ENCODE data around the gene TTC7B. TPM values are rescaled to one million over a fixed set of nuclear protein-coding genes. Genes with fewer than 3 reads are reported as not detected.

The TTC7B gene
- total RNA-seq, 1 experiment from 2014 or later, result 24.2 TPM

DNA sequence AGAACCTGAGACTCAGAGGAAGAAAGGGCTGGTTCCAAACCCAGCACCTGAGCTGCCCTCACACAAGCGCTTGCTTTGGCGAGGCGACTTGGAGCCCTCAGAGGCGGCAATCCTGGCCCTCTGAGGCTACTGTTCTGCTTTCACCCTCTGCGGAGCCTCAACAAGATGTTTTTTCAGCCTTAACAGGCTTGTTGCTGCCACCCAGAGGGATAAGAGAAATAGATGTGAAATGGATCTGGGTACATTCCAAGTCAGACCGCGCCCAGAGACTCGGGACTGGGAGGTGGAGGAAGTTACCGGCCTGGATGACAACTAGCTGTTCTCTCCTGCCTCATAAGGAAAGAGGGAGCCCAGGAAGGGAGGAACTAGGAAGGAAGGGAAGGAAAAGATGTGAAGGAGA, 89.6 kb downstream of the TTC7B start:
- Histone ChIP-seq H3K27ac (no peak overlapping the region), H3K27me3 (replicated peaks) (no peaks in the 10 kb centered on the region), H3K9me3 (replicated peaks) (no peaks in the 10 kb centered on the region), H3K36me3 (no peaks in the 10 kb centered on the region), H3K4me3 (no peak overlapping the region), H3K4me1 (replicated peaks) (no peaks in the 10 kb centered on the region)
- DNase-seq (ENCODE audit: low read depth in 1 of 2, low spot score in 2 of 2), result no peak

DNA sequence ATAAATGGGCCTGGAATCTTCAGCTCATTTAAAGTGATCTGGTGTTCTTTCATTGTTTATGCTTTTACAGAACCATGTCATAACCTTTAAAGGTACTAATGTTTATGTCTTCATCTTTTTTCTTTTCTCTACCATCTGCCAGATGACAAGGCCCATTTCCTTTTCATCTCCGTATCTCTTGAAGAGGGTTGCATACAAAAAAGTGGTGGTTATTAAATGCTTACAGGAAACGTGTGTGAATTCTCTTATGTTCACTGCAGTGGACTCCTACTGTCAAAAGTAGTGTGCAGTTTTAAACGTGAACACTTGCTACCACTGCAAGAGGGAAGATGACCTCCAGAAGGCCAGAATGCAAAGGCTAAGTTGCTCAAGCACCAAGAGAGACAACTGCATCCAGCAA, 91.4 kb downstream of the TTC7B start:
- Histone ChIP-seq H3K27me3 (replicated peaks) (no peaks in the 10 kb centered on the region), H3K36me3 (no peaks in the 10 kb centered on the region), H3K4me1 (replicated peaks) (peaks cover 9% of the 10 kb centered on the region; the same call in 1 of the 2 replicates), H3K27ac (no peak overlapping the region), H3K9me3 (replicated peaks) (no peaks in the 10 kb centered on the region), H3K4me3 (no peak overlapping the region)
- DNase-seq (ENCODE audit: low read depth in 1 of 2, low spot score in 2 of 2), result no peak

DNA sequence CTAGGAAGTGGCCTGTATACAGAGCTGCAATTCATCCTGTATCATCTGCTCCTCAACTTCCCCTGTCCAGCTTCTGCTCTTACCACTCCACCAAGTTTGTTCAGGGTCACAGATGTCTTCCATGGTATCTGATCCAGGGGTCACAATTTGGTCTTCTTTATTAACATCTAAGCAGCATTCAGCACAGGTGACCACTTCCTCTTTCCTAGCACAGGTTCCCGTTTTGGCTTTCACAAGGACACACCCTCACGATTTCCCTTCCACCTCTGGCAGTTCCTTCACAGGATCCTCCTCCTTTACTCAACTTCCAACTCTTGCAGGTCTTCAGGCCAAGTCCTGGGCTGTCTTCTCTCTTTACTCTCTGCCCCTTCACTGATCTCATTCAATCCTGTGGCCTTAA, 93.6 kb downstream of the TTC7B start:
- no peak overlapping the region for H3K4me3 ChIP-seq
- H3K9me3 ChIP-seq (replicated peaks), result no peaks in the 10 kb centered on the region
- H3K36me3 ChIP-seq, result no peaks in the 10 kb centered on the region
- H3K4me1 ChIP-seq (replicated peaks), result peaks cover 9% of the 10 kb centered on the region; the same call in 1 of the 2 replicates
- DNase-seq (ENCODE audit: low read depth in 1 of 2, low spot score in 2 of 2), result no peak
- H3K27me3 ChIP-seq (replicated peaks), result no peaks in the 10 kb centered on the region
- no peak overlapping the region for H3K27ac ChIP-seq

DNA sequence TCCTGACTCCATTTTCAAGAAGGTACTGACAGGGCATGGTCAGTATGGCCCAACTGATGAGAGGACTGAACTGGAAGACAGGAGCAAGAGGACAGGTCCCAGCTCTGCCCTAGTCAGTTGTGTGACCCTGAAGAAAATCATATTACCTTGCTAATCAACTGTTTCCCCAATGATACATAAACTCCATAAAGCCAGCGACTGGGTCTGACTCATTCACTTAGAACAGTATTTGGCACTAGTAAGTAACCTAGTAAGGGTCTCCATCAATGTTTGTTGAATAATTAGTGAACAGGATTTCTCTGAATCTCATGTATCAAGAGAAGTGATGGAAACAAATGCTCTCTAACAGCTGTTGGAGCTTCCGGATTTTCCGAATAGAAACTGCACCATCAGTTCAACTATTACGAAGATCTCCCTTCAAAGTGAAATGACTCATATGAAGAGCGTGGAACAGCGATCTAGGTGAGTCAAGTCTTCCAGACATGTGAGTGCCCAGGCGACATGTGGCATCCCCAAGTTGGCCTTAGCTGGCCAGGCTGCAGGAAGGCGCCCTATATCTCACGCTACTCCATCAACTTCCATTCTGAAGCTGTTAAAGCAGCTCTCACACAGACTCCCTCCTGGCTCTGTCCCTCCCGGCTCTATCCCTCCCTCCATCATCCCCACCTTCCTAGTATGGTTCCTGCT, 94.5 kb downstream of the TTC7B start:
- peaks cover 9% of the 10 kb centered on the region; the same call in 1 of the 2 replicates for H3K4me1 ChIP-seq (replicated peaks)
- no peaks in the 10 kb centered on the region for H3K9me3 ChIP-seq (replicated peaks)
- no peak overlapping the region for H3K27ac ChIP-seq
- DNase-seq (ENCODE audit: low read depth in 1 of 2, low spot score in 2 of 2), result no peak
- no peaks in the 10 kb centered on the region for H3K27me3 ChIP-seq (replicated peaks)
- no peaks in the 10 kb centered on the region for H3K36me3 ChIP-seq
- H3K4me3 ChIP-seq, result no peak overlapping the region

DNA sequence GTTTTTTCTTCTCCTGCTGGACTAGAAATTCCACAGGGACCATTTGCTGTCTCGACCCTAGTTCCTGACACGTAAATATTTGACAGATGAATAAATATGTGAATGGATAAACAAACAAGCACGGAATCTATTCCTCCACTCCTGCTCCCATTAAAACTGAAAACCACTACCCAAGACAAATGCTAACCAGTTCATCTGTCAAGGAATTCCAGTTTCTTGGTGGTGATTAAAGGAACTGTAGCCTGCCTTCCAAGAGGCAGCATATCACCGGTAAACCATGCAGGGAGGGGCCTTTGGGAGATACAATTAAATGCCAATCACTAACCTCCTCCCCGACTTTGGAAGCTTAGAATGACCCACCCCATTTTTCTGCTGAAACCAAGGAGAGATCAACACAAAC, 95.4 kb downstream of the TTC7B start:
- Histone ChIP-seq H3K4me3 (no peak overlapping the region), H3K4me1 (replicated peaks) (peaks cover 9% of the 10 kb centered on the region; the same call in 1 of the 2 replicates), H3K9me3 (replicated peaks) (no peaks in the 10 kb centered on the region), H3K27me3 (replicated peaks) (no peaks in the 10 kb centered on the region), H3K36me3 (no peaks in the 10 kb centered on the region), H3K27ac (no peak overlapping the region)
- peak in 1 of 2 experiments; percentile 8 for DNase-seq (ENCODE audit: low read depth in 1 of 2, low spot score in 2 of 2)

DNA sequence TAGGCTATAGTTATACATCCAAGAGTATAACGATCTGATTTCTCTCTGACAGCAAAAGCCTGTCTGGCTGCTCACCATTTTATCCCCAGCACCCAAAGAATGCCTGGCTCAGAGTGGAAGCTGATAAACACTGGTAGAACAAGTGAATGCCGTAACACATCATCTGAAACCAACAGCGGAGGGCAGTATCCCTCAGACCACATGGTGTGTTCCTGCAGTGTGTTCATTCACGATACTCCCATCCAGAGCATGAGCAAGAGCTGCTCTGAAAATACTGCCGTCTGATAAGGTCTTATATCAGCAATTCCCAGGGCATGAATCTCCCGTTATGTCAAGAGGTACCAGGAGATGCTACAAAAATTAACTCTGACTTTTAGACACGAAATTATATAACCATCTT, 95.9 kb downstream of the TTC7B start:
- Histone ChIP-seq H3K27me3 (replicated peaks) (no peaks in the 10 kb centered on the region), H3K4me3 (no peak overlapping the region), H3K9me3 (replicated peaks) (no peaks in the 10 kb centered on the region), H3K4me1 (replicated peaks) (peaks cover 9% of the 10 kb centered on the region; the same call in 1 of the 2 replicates), H3K36me3 (no peaks in the 10 kb centered on the region), H3K27ac (no peak overlapping the region)
- DNase-seq (ENCODE audit: low read depth in 1 of 2, low spot score in 2 of 2), result no peak

DNA sequence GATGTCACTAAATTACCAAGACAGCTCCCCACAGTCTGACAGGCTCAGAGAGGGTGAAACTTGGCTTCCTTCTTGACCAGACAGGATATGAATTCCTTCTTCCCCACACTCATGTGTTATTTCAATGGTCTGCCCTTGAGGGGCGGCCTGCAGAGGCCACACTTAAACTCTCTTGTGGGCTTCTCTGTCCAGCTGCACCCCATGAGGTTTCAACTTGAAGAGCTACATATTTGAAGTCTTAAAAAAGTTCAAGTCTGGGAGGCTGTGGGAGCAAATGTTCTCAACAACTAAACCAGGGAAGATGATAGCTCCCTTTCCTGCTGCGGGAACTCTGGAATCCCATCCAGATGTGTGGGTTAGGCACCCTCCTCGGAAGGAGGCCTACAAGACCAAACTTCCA, 98.3 kb downstream of the TTC7B start:
- no peak overlapping the region for H3K4me3 ChIP-seq
- no peak for DNase-seq (ENCODE audit: low read depth in 1 of 2, low spot score in 2 of 2)
- H3K27ac ChIP-seq, result no peak overlapping the region
- no peaks in the 10 kb centered on the region for H3K36me3 ChIP-seq
- no peaks in the 10 kb centered on the region for H3K9me3 ChIP-seq (replicated peaks)
- no peaks in the 10 kb centered on the region for H3K27me3 ChIP-seq (replicated peaks)
- peaks cover 9% of the 10 kb centered on the region; the same call in 1 of the 2 replicates for H3K4me1 ChIP-seq (replicated peaks)

DNA sequence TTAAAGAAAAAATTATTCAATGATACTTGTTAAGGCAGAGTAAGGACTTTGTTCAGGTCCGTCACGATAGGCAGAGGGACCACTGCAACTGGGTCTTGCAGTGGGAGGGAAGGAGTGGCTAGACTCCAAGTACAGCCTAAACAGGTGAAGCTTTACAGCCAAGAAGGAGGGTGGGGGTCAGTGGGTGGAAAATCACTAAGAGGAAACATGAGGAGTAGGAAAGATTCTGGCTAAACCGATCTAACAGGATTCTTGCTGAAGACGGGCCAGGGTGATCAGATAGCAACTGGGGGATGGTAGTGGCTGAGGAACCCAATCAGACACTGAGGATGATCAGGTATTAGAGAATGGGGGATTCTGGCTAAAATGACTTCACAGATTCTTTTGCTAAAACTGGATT, 100.2 kb downstream of the TTC7B start:
- DNase-seq (ENCODE audit: low read depth in 1 of 2, low spot score in 2 of 2), result no peak
- H3K4me1 ChIP-seq (replicated peaks), result peaks cover 6% of the 10 kb centered on the region; the same call in 1 of the 2 replicates
- no peak overlapping the region for H3K27ac ChIP-seq
- H3K36me3 ChIP-seq, result no peaks in the 10 kb centered on the region
- H3K9me3 ChIP-seq (replicated peaks), result no peaks in the 10 kb centered on the region
- H3K4me3 ChIP-seq, result no peak overlapping the region
- H3K27me3 ChIP-seq (replicated peaks), result no peaks in the 10 kb centered on the region

DNA sequence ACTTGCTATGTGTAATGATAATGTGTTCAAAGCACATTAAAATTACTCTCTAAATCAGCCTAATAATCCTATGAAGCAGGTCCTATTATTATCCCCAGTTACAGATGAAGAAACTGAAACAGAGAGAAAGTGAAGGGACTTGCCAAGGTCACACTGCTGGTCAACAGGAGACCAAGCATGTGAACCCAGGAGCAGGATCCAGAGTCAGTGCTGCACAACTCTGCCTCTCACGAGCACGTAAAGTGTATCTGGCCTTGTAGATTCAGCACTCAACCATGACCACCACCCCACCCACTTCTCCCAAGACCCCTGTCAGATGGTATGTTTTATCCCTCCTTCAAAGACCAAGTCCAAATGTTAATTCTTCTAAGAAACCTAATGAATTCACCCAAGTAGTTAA, 100.7 kb downstream of the TTC7B start:
- no peaks in the 10 kb centered on the region for H3K27me3 ChIP-seq (replicated peaks)
- no peak overlapping the region for H3K4me3 ChIP-seq
- 0 out of 2 replicates have a peak, but pooled peaks cover 1% of the 10 kb centered on the region for H3K4me1 ChIP-seq (replicated peaks)
- no peaks in the 10 kb centered on the region for H3K36me3 ChIP-seq
- no peak for DNase-seq (ENCODE audit: low read depth in 1 of 2, low spot score in 2 of 2)
- no peak overlapping the region for H3K27ac ChIP-seq
- H3K9me3 ChIP-seq (replicated peaks), result no peaks in the 10 kb centered on the region

DNA sequence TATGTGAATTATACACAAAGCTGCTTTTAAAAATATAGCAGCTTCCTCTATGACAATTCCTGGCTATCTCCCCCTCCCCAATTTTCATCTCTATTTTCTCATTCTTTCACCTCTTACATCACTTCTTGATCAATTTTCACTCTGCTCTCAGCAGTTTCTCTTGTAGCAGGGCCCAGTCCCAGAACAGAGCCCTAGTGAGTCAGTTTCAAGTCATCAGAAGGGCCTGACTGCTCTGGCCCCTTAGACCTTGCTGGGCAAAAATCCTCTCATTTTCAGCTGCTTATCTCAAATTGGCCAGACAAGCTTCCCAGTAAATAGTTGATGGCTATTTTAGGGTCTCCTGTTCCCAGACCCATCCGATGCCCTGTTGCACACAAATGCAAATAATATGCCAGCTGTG, 101.4 kb downstream of the TTC7B start:
- Histone ChIP-seq H3K4me1 (replicated peaks) (no peaks in the 10 kb centered on the region), H3K27ac (no peak overlapping the region), H3K9me3 (replicated peaks) (no peaks in the 10 kb centered on the region), H3K27me3 (replicated peaks) (no peaks in the 10 kb centered on the region), H3K4me3 (no peak overlapping the region), H3K36me3 (no peaks in the 10 kb centered on the region)
- DNase-seq (ENCODE audit: low read depth in 1 of 2, low spot score in 2 of 2), result no peak

DNA sequence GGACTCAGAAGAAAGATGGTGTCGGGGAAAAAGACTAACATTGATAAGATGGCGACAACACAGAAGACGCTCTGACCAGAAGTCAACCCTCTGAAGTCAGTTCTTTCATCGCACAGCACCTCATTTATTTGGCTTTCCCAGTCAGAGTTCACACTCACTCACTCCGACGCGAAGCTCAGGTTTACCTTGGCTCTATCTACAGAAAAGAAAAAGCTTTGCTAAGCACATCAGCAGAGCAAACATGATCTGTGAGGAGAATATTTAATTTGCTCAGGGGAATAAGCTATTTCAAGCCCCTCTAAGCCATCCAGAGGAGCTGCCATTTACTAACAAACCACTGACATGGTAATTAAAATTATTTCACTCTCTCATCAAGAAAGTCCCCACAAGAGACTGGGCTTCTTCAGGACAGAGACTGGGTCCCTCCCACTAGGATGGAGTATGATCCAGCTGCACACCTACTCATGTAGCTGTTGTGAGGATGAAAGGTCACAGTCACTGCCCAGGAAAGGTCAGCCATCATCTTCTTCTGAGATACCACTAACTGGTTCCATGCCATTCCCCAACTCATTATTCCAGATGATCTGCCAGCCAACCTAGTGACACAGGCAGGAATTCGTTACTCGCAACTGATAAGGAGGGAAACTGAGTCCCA, 111.4 kb downstream of the TTC7B start:
- no peaks in the 10 kb centered on the region for H3K36me3 ChIP-seq
- no peak for DNase-seq (ENCODE audit: low read depth in 1 of 2, low spot score in 2 of 2)
- no peaks in the 10 kb centered on the region for H3K9me3 ChIP-seq (replicated peaks)

DNA sequence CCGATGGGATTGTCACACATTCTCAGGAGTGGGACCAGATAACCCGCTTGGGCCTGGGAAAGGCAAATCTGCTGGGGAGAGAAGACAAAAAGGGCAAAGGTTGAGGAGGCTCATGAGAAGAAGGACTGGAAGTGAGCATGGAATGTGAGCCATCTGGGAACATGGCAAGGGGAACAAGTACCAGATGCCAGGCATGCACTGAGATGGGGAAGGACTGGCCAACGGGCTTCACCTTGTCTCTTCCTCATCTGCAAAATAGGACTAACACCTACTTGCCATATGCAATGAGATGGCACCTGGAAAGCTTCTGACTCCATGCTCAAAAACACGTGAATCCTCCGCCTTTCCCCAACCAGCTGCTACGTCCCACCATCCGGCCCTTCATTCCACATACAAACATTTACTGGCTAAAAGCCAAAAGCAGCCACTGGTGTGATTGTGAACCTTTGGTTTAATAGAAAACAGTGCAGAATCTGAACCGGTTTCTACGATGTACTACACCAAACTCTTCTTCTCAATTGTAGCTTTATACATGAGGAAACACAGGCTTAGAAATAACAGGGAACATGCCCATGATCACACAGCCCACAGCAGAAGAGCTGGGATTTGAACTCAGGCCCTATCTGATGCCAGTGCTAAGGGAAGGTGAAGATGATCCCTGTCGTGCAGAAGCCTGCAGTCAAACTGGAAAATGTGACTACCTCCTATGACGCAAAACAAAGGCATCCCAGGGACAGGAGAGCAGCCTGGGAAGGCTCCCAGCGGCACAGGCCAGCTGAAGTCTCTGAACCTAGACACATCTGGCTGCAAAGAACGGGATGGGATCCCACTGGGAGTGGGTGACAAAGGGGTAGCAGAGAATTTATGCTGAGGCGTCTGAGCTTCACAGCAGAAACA, 112.1 kb downstream of the TTC7B start:
- Histone ChIP-seq H3K27ac (no peak overlapping the region), H3K9me3 (replicated peaks) (no peaks in the 10 kb centered on the region), H3K36me3 (no peaks in the 10 kb centered on the region), H3K4me3 (no peak overlapping the region), H3K27me3 (replicated peaks) (no peaks in the 10 kb centered on the region), H3K4me1 (replicated peaks) (no peaks in the 10 kb centered on the region)
- DNase-seq (ENCODE audit: low read depth in 1 of 2, low spot score in 2 of 2), result no peak

More for the DNA sequence above, 111.4 kb downstream of the TTC7B start:
- H3K4me3 ChIP-seq, result no peak overlapping the region
- H3K27me3 ChIP-seq (replicated peaks), result no peaks in the 10 kb centered on the region
- H3K4me1 ChIP-seq (replicated peaks), result no peaks in the 10 kb centered on the region
- H3K27ac ChIP-seq, result no peak overlapping the region

DNA sequence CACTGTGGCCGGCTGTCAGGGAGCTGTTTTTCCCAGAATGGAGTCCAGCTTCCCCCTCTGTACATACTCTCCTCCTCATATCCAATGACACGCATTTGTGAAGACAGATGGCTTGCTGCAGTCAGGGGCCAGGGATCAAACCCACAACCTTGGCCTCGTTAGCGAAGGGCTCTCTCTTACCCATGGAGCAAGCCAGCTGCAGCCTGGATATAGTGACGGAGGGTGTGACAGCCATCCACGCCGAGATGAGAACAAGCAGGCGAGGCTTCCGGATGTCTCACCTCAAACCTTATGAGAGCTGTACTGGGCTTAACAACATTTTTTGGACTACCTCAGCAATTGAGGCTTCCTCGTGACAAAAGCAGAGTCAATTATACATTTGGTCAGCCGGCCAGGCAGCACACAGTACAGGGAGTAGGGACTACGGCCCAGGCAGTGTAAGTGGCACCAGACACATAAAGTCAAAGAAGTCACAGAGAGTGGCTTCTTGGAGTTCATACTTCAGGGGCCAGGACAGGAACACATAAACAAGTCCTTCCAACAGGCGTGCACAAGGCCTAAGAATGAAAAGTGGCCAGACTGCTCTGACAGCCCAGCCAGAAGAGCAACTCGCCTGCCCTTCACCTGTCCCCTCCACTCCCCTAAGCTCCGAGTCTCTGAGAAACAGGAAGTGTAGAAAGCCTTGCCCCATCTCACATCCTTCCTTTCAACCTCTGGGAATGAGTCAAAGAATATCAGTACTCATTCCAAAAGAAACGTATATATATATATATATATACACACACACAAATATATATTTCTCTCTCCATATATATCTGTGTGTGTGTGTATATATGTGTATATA, 115.1 kb downstream of the TTC7B start:
- Histone ChIP-seq H3K36me3 (no peaks in the 10 kb centered on the region), H3K4me3 (no peak overlapping the region), H3K27ac (no peak overlapping the region), H3K4me1 (replicated peaks) (no peaks in the 10 kb centered on the region), H3K9me3 (replicated peaks) (no peaks in the 10 kb centered on the region), H3K27me3 (replicated peaks) (no peaks in the 10 kb centered on the region)
- no peak for DNase-seq (ENCODE audit: low read depth in 1 of 2, low spot score in 2 of 2)
